PC-3 (cell line): ENCODE data around the gene UNC93B1.
"Not testable (repeated sequence)": the region's sequence is repeated elsewhere in the genome, so short reads cannot be mapped to it uniquely, and the experiment has no call there.

Experiments
- CTCF ChIP-seq: fragments of 300-600 bp; sonication (generic); conservative IDR thresholded peaks from 2 replicates; pipeline ENCODE4 v1.5.1; 2017; ENCODE audit warnings: antibody characterized with exemption, low read depth, mild to moderate bottlenecking, low read length
- EZH2 ChIP-seq: fragments of 300-600 bp; sonication (generic); IDR thresholded peaks from one replicate; pipeline ENCODE4 v1.6.1; 2017; ENCODE audit warnings: antibody characterized with exemption, mild to moderate bottlenecking, low read length; ENCODE audit not compliant: unreplicated experiment
- EZH2phosphoT487 ChIP-seq: fragments of 300-600 bp; sonication (generic); IDR thresholded peaks from 2 replicates; pipeline ENCODE4 v1.6.1; 2018; ENCODE audit warnings: mild to moderate bottlenecking, antibody characterized with exemption, low read length, borderline replicate concordance

GRCh38 chr11:67947785-67948184 is 56.1 kb downstream of the UNC93B1 start:
- TF ChIP-seq CTCF, EZH2, EZH2phosphoT487: not testable (repeated sequence)
